Activated T-helper 9 cell treated with anti-CD3 and anti-CD28 coated beads, Interleukin-2, amount 50 U/mL, for 16 hours (primary cell): ENCODE results near the gene FHAD1.

Experiments used
- DNase-seq: peaks from one replicate; pipeline ENCODE4 v3.0.0-alpha.2; 2020; ENCODE audit warnings: low read depth

FHAD1 gene

GRCh38 chr1:15400627-15401026, 153.6 kb downstream of the FHAD1 start:
- DNase-seq = no peak

- no peak for DNase-seq
These were observed 154.5 kb downstream of the FHAD1 start for GRCh38 chr1:15401391-15402055.

GRCh38 chr1:15402809-15403450, 155.9 kb downstream of the FHAD1 start:
- DNase-seq = no peak

- DNase-seq = no peak
These were observed 157.0 kb downstream of the FHAD1 start for GRCh38 chr1:15403962-15404580.

- DNase-seq = no peak
These were observed 158.3 kb downstream of the FHAD1 start for GRCh38 chr1:15405106-15405850.

- no peak for DNase-seq
These were observed 159.9 kb downstream of the FHAD1 start for GRCh38 chr1:15406614-15407559.

- no peak for DNase-seq
These were observed 160.6 kb downstream of the FHAD1 start for GRCh38 chr1:15407580-15407979.

- no peak for DNase-seq
These were observed 161.9 kb downstream of the FHAD1 start for GRCh38 chr1:15408890-15409387.

- peak; percentile 79 for DNase-seq
These were observed 162.6 kb downstream of the FHAD1 start, which contains the start of gene EFHD2 for GRCh38 chr1:15409388-15410222. EFHD2 (plus strand) TSS chr1:15409888; CDS start chr1:15409972, 84 bp downstream.

- DNase-seq = no peak
These were observed 163.3 kb downstream of the FHAD1 start for GRCh38 chr1:15410223-15410883.

- DNase-seq = no peak
These were observed 163.8 kb downstream of the FHAD1 start for GRCh38 chr1:15410884-15411245.

GRCh38 chr1:15411593-15412137, 164.6 kb downstream of the FHAD1 start:
- DNase-seq = no peak

GRCh38 chr1:15412175-15412800, 165.3 kb downstream of the FHAD1 start:
- peak; percentile 44 for DNase-seq

- no peak for DNase-seq
These were observed 165.8 kb downstream of the FHAD1 start for GRCh38 chr1:15412843-15413242.

- no peak for DNase-seq
These were observed 166.8 kb downstream of the FHAD1 start for GRCh38 chr1:15413563-15414444.

- no peak for DNase-seq
These were observed 167.5 kb downstream of the FHAD1 start for GRCh38 chr1:15414445-15414983.

GRCh38 chr1:15417059-15417934, 170.3 kb downstream of the FHAD1 start:
- DNase-seq = peak; percentile 62
